AG04450 (cell line): Measurements from ENCODE around the gene ZCWPW1. TPM values are rescaled to one million over a fixed set of nuclear protein-coding genes. Genes with fewer than 3 reads are reported as not detected.

Experiments used
- CTCF ChIA-PET: fragments of 300-600, 350-600 bp; formaldehyde crosslinking; extraction: SDS; loops from one replicate; lab custom pipeline; 2022; ENCODE audit warnings: antibody characterized with exemption, inconsistent platforms; lab: Charles Lee
- POLR2A ChIA-PET: fragments of 350-600 bp; formaldehyde crosslinking; extraction: SDS; loops from one replicate; lab custom pipeline; 2021; ENCODE audit warnings: antibody characterized with exemption, inconsistent platforms; lab: Yijun Ruan, JAX
- DNase-seq: peaks from one replicate; pipeline ENCODE4 v3.0.0-alpha.2; 2011; ENCODE audit warnings: low read depth, low spot score
- H3K27ac ChIP-seq: one replicate; pipeline ENCODE4 v1.5.1; 2012; ENCODE audit warnings: low read depth, low read length, control low read depth
- H3K27me3 ChIP-seq: one replicate; pipeline ENCODE4 v1.6.0; 2012; ENCODE audit warnings: low read length; ENCODE audit not compliant: control insufficient read depth, insufficient read depth
- H3K4me3 ChIP-seq: 2 replicates; pipeline ENCODE4 v1.5.1; 2011; ENCODE audit warnings: mild to moderate bottlenecking, low read depth, low read length, control low read depth
- H3K9me3 ChIP-seq: 2 replicates; pipeline ENCODE4 v1.5.1; 2012; ENCODE audit warnings: low read length; ENCODE audit not compliant: control insufficient read depth, insufficient read depth
- CTCF ChIP-seq: IDR thresholded peaks from 2 replicates; pipeline ENCODE4 v1.5.1; 2011; ENCODE audit warnings: low read depth, low read length, control low read depth, inconsistent platforms
- polyA plus RNA-seq: library from polyadenylated mRNA; depleted of rRNA; stranded (reverse); fragments of >200 nt; gene quantifications from 2 replicates; pipeline ENCODE4 v1.2.3, GENCODE V29; 2011

Gene ZCWPW1
- polyA plus RNA-seq, 1 experiment = 1.5 TPM

- H3K9me3 ChIP-seq = no peaks in the 10 kb centered on the region
- no peak for DNase-seq
- H3K27ac ChIP-seq = no peak overlapping the region
- no peak for TF ChIP-seq CTCF
- no peak overlapping the region for H3K4me3 ChIP-seq
- POLR2A ChIA-PET = no interaction called here
- CTCF ChIA-PET = no interaction called here
- H3K27me3 ChIP-seq = peaks cover 32% of the 10 kb centered on the region
Observed at GRCh38 chr7:100400041-100400440, 28.5 kb downstream of the ZCWPW1 start.

DNA sequence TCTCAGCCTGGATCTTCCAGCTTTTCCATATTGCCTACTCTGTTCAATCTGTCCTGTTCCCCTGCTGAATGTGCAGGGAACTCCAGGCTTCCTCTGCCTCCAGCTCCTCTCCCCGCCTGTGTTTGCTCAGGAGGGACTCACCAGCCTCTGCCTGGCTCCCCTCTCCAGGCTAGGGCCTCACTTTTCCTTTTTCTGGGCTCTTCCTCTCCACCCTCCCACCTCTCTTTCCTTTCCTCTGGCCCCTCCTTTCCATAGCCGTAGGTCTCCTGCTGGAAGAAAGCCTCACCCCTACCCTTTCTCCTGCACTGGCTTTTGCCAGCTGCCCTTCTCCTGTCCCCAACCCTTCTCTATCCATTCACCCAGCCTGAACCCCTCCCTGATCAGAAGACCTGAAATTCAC, 30.3 kb downstream of the ZCWPW1 start:
- H3K4me3 ChIP-seq = no peak overlapping the region
- CTCF ChIA-PET = interaction anchor here (1.5 kb wide), 1 partner anchor 9 kb away, joined by 7 read pairs; no protein-coding TSS in a partner anchor

DNA sequence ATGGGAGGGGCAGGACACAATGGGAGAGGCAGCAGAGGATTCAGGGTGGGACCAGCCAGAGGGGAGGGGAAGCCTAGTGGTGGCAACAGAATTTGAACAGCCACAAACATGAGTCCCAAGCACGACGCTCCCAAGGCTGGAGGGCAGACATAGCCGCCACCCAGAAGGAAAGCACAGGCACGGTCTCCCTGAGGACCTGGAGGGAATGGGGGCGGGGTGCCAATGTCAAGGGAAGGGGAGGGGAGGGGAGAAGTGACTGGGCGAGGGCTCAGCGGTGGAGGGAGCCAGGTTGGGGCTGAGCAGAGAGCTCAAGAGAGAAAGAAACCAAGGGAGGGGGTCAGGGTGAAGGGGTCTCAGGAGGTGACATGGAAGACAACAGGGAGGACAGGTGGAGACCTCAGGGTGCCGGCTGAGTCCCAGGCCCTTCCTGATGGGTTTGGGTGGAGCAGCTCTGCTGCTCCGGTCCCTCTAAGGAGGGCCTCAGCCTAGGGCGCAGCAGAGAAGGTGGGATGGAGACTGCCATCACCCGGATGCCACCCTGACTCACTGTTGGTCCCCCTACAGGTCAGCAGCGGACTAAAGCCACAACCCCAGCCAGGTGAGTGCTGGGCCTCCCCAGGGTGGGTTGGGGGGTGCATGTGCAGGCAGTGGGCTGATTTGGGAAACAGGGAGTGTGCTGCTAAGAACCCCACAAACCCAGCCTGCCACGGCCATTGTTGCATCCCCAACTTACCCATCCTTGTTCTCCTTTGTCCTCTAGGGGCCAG, 31.0 kb downstream of the ZCWPW1 start:
- Histone ChIP-seq H3K4me3 (no peak overlapping the region), H3K27me3 (peaks cover 44% of the 10 kb centered on the region), H3K27ac (no peak overlapping the region), H3K9me3 (0 out of 2 replicates have a peak, but pooled peaks cover 4% of the 10 kb centered on the region)
- no peak for TF ChIP-seq CTCF
- ChIA-PET POLR2A (no interaction called here), CTCF (interaction anchor here (1.5 to 2.4 kb wide), 2 partner anchors 10 kb away, joined by 7 to 11 read pairs; no protein-coding TSS in a partner anchor)
- DNase-seq = no peak

More for the DNA sequence above, 30.3 kb downstream of the ZCWPW1 start:
- 0 out of 2 replicates have a peak, but pooled peaks cover 4% of the 10 kb centered on the region for H3K9me3 ChIP-seq
- POLR2A ChIA-PET = no interaction called here
- DNase-seq = no peak
- no peak for TF ChIP-seq CTCF
- peaks cover 39% of the 10 kb centered on the region for H3K27me3 ChIP-seq
- H3K27ac ChIP-seq = no peak overlapping the region

DNA sequence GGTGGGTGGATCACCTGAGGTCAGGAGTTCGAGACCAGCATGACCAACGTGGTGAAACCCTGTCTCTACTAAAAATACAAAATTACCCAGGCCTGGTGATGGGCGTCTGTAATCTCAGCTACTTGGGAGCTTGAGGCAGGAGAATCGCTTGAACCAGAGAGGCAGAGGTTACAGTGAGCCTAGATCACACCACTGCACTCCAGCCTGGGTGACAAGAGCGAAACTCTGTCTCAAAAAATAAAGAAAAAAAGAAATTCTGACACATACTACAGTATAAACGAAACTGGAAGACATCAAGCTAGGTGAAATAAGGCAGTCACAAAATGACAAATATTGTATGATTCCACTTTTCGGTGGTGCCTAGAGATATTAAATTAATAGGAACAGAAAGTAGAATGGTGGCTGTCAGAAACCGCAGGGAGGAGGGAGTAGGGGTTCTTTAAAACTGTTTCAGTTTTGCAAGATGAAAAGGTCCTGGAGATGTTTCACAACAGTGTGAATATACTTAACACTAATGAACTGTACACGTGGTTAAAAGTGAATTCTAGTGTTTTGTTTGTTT, 32.0 kb downstream of the ZCWPW1 start:
- Histone ChIP-seq H3K27me3 (peaks cover 51% of the 10 kb centered on the region), H3K9me3 (0 out of 2 replicates have a peak, but pooled peaks cover 4% of the 10 kb centered on the region), H3K27ac (no peak overlapping the region), H3K4me3 (no peak overlapping the region)
- CTCF ChIA-PET = interaction anchor here (2.4 kb wide), 1 partner anchor 11 kb away, joined by 11 read pairs; no protein-coding TSS in a partner anchor
- DNase-seq = no peak
- no peak for TF ChIP-seq CTCF
- POLR2A ChIA-PET = interaction anchor here (0.6 kb wide), 1 partner anchor 79 kb away, joined by 4 read pairs; no protein-coding TSS in a partner anchor

DNA sequence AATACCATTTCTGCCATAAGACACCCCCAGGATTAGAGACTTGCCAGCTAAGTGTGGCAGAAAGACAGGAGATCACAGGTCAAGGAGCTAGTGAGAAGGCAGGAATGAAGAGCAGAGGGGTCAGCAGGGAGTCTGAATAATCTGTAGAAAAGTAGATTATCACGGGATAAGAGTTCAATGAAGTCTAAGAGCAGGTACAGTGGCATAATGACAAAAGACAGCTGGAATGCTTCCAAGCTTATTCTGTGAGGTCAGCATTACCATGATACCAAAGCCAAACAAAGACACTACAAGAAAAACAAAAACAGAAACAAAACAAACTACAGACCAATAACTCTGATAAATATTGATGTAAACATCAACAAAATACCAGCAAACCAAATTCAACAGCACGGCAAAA, 34.4 kb downstream of the ZCWPW1 start:
- no peak for DNase-seq
- Histone ChIP-seq H3K27me3 (peaks cover 59% of the 10 kb centered on the region), H3K9me3 (0 out of 2 replicates have a peak, but pooled peaks cover 4% of the 10 kb centered on the region), H3K4me3 (no peak overlapping the region), H3K27ac (no peak overlapping the region)
- POLR2A ChIA-PET = no interaction called here
- CTCF ChIA-PET = interaction anchor here (1.7 kb wide), 1 partner anchor 13 kb away, joined by 6 read pairs; no protein-coding TSS in a partner anchor
- TF ChIP-seq CTCF = no peak
